ENCODE data around the gene SSX5. TPM values are rescaled to one million over a fixed set of nuclear protein-coding genes. Genes with fewer than 3 reads are reported as not detected.
"Not testable (repeated sequence)": the region's sequence is repeated elsewhere in the genome, so short reads cannot be mapped to it uniquely, and the experiment has no call there.

The SSX5 gene

DNA sequence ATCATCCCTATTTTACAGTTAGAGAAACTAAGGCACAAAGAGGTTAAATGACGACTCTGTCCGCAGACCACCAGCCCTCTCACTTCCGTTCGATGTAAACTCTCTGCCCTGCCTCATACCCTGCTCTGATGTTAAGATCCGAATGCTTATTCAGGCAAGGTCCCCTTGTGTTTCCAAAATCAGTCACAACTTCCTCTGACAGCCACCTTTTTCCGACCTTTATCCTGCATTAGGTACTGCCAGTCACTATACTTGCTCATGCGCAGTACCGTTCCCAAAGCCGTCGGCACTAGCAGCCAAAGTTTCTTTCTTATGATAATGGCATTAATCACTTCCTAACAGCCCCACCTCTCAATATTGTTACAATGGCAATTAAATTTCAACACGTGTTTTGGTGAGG lies 53.9 kb downstream of the SSX5 start:
- not testable (repeated sequence) for H3K9me3 ChIP-seq (replicated peaks; ENCODE audit: low read length); H3K9ac ChIP-seq (ENCODE audit: low read depth, low read length); H3K4me3 ChIP-seq (ENCODE audit: low read length); H3K36me3 ChIP-seq (ENCODE audit: insufficient read depth, low read length); H3K4me1 ChIP-seq (ENCODE audit: control insufficient read depth, insufficient read depth, low read length); H3K4me2 ChIP-seq (ENCODE audit: low read length); H3K27me3 ChIP-seq (ENCODE audit: control insufficient read depth, insufficient read depth, low read length)

DNA sequence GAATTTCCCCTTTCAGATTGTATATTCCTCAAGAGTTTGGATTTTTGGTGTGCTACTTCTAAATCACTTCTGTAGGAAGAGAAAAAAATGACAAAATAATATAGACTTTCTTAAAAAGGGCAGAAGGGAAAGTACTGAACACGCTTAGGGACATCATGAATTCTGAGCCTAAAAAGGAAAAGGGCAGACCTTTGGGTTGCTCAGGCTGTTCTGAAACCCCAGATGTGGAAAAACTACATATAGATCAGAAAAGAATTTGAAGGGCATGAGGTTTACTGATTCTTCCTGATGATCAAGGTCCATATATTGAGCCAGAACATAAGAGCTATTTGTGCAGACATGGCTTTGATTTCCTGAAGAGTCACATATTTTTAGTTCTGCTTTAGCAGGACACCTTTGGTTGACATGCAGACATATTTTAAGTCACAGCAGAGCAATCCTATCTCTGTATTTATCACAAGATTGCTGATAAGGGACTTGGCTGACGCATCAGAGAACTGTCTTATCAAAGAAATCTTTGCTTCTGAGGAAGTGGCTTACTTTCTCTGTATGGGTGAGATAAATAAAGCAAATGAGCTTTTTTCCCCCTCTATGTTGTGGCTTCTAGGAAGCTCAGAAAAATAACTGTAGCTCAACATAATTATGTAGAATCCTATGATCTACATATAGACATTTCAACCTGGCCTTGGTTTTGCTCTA lies 54.6 kb downstream of the SSX5 start:
- not testable (repeated sequence) for H3K4me1 ChIP-seq (ENCODE audit: control insufficient read depth, insufficient read depth, low read length); H3K9ac ChIP-seq (ENCODE audit: low read depth, low read length); H3K4me3 ChIP-seq (ENCODE audit: low read length); H3K9me3 ChIP-seq (replicated peaks; ENCODE audit: low read length); H3K36me3 ChIP-seq (ENCODE audit: insufficient read depth, low read length); H3K27me3 ChIP-seq (ENCODE audit: control insufficient read depth, insufficient read depth, low read length); H3K4me2 ChIP-seq (ENCODE audit: low read length)

DNA sequence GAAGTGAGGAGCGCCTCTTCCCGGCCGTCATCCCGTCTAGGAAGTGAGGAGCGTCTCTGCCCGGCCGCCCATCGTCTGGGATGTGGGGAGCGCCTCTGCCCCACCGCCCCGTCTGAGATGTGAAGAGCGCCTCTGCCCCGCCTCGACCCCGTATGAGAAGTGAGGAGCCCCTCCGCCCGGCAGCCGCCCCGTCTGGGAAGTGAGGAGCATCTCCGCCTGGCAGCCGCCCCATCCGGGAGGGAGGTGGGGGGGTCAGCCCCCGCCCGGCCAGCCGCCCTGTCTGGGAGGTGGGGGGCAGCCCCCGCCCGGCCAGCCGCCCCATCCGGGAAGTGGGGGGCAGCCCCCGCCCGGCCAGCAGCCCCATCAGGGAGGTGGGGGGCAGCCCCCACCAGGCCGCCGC lies 57.5 kb downstream of the SSX5 start:
- H3K36me3 ChIP-seq (ENCODE audit: insufficient read depth, low read length); H3K4me2 ChIP-seq (ENCODE audit: low read length); H3K9ac ChIP-seq (ENCODE audit: low read depth, low read length); H3K4me3 ChIP-seq (ENCODE audit: low read length); H3K27me3 ChIP-seq (ENCODE audit: control insufficient read depth, insufficient read depth, low read length); H3K4me1 ChIP-seq (ENCODE audit: control insufficient read depth, insufficient read depth, low read length); H3K9me3 ChIP-seq (replicated peaks; ENCODE audit: low read length): not testable (repeated sequence)

Small RNA genes lying within 50 kb of the gene (small RNA-seq; reads per million reads assigned to genes)
- gene AC245047.3: not detected
- gene AC245047.7: not detected
- gene RNA5SP503: not detected
- not detected for gene RNU6-707P

All from skeletal muscle satellite cell (primary cell).